ENCODE results near the gene ADAMTS12.
"Not testable (repeated sequence)": the region's sequence is repeated elsewhere in the genome, so short reads cannot be mapped to it uniquely, and the experiment has no call there.

ADAMTS12 gene, protein sequence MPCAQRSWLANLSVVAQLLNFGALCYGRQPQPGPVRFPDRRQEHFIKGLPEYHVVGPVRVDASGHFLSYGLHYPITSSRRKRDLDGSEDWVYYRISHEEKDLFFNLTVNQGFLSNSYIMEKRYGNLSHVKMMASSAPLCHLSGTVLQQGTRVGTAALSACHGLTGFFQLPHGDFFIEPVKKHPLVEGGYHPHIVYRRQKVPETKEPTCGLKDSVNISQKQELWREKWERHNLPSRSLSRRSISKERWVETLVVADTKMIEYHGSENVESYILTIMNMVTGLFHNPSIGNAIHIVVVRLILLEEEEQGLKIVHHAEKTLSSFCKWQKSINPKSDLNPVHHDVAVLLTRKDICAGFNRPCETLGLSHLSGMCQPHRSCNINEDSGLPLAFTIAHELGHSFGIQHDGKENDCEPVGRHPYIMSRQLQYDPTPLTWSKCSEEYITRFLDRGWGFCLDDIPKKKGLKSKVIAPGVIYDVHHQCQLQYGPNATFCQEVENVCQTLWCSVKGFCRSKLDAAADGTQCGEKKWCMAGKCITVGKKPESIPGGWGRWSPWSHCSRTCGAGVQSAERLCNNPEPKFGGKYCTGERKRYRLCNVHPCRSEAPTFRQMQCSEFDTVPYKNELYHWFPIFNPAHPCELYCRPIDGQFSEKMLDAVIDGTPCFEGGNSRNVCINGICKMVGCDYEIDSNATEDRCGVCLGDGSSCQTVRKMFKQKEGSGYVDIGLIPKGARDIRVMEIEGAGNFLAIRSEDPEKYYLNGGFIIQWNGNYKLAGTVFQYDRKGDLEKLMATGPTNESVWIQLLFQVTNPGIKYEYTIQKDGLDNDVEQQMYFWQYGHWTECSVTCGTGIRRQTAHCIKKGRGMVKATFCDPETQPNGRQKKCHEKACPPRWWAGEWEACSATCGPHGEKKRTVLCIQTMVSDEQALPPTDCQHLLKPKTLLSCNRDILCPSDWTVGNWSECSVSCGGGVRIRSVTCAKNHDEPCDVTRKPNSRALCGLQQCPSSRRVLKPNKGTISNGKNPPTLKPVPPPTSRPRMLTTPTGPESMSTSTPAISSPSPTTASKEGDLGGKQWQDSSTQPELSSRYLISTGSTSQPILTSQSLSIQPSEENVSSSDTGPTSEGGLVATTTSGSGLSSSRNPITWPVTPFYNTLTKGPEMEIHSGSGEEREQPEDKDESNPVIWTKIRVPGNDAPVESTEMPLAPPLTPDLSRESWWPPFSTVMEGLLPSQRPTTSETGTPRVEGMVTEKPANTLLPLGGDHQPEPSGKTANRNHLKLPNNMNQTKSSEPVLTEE (N-terminal part only)

DNA sequence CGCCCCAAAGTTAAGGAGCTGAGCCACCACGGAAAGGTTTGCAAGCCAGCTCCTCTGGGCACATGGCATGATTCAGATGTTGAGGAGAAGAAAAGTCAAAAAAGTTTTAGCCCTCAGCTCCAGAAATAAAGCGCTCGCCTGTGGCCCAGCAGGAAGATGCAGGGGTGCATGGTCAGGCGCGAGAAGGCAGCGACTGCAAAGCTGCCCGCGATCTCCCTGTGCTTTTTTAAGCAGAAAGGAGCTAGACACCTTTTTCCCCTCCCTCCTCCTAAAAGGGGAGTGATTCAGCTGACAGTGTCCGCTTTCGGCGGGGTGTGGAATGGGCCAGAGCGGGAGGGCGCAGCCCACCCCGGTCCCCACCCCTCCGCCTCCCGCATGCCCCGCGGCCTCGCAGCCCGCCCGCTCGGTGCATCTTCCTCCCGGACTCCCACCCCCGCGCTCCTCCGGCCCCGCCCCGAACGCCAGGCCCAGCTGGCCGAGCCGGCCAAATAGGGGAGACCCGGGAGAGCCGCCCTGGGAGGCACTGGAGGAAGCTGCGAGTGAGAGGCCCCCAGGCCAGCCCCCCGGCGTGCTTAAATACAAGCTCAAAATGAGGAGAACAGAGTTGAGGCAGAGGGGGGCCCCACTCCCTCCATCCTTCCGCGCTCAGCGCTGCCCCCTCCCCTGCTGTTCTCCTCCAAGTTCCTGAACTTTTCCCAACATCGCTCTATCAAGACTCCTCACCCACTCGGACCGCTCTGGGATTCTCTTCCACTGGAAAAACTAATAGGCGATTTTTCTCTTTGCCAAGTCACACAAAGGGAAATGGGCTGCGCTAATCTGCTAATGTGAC lies at the start of gene ADAMTS12:
TSS of gene ADAMTS12 (minus strand) at position 203 of the 832 bp plus-strand sequence. CDS start at position 69, 134 bp downstream.
- no peak for DNase-seq (ENCODE audit: low read depth in 2 of 2)

DNA sequence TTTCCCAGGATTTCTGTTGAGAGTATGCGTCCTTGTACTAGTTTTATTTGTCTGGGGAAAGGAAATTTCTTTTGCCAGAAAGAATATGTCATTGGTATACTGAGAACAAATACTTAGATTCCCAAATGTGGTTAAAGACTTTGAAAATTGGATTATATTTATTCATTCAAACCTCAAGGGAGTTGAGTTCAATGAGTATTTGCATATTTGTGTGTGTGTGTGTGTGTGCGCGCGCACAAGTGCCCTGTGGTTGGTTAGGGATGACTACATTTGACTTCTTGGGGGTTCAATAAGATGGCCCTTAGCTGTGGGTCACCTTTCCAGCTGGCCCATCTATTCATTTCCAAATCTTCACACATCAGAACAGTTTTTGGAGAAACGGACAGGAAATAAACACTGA lies 49.3 kb upstream of the ADAMTS12 start:
- no peak for DNase-seq (ENCODE audit: low read depth in 2 of 2)

DNA sequence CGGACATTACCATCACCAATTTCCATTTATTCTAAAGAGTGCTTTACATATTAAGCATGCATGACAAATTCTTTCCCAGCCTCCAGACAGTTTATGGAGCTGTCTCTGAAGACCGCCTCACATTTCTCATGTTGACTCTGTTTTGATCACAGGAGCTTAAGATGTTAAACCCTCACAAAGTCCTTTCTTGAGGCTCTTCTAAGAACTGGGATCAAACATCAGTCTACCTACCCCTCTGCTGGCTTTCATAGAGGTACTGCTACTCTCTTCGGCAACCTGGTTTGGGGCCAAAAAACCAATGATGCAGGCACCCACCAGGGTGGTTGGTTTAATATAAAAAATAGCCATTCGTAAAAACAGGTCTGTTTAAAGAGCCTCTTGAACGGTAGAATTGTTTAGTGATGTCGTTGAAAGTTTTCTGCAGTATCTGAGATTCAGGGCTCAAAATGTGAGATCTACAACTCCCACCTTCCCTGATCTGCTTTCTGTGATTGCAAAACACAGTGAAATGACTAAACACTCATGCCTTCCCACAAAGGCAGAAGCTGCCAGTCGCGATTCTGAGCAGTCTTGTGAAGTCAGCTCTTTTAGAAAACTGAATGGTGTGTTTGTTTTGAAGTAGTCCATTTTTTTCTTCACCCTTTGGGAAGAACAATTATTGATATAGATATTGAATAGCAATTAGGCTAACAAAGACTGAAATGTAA lies 47.9 kb upstream of the ADAMTS12 start:
- no peak for DNase-seq (ENCODE audit: low read depth in 2 of 2)

DNA sequence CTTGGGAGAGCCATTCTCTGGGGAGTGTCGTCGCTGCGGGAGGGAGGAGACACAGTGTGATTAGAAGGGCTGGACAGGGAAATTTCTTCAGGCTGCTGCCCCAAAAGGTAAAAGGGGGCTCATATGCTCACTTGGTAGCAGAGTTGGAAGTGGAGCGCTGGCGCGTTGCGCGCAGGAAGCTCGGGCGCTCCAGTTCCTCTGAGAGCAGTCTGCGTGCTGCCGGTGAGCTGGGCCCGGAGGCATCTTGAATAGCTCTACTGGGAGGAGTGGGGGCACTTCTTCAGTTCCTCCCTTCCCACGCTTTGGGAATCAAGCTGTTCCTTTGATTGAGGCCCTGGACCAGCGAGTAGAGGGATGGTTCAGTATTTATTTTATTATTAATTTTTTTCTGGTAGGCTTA lies 47.1 kb upstream of the ADAMTS12 start:
- no peak for DNase-seq (ENCODE audit: low read depth in 2 of 2)

DNA sequence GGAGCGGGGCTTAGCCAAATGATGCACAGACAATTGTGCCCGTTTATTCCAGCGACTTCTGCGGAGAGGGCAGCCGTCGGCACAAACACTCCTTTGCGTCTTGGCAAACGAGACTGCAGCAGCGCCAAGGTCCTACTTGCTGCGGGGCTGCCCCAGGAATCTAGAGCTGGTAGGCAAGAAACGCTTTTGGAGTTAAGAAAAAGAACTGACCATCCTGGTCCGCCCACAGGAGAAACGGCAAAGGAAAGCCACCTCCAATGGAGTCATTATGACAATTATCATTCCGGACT lies 46.7 kb upstream of the ADAMTS12 start:
- DNase-seq (ENCODE audit: low read depth in 2 of 2): no peak

DNA sequence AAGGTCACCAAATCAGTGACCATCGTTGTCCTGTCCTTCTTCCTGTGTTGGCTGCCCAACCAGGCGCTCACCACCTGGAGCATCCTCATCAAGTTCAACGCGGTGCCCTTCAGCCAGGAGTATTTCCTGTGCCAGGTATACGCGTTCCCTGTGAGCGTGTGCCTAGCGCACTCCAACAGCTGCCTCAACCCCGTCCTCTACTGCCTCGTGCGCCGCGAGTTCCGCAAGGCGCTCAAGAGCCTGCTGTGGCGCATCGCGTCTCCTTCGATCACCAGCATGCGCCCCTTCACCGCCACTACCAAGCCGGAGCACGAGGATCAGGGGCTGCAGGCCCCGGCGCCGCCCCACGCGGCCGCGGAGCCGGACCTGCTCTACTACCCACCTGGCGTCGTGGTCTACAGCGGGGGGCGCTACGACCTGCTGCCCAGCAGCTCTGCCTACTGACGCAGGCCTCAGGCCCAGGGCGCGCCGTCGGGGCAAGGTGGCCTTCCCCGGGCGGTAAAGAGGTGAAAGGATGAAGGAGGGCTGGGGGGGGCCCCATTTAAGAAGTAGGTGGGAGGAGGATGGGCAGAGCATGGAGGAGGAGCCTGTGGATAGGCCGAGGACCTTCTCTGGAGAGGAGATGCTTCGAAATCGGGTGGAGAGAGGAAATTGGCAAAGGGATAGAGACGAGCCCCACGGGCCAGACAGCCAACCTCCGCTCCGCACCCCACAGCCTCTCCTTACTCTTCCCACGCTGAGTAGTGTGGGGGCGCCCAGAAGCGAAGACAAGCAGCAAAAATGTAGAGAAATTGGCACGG lies 46.1 kb upstream of the ADAMTS12 start:
- no peak for DNase-seq (ENCODE audit: low read depth in 2 of 2)

DNA sequence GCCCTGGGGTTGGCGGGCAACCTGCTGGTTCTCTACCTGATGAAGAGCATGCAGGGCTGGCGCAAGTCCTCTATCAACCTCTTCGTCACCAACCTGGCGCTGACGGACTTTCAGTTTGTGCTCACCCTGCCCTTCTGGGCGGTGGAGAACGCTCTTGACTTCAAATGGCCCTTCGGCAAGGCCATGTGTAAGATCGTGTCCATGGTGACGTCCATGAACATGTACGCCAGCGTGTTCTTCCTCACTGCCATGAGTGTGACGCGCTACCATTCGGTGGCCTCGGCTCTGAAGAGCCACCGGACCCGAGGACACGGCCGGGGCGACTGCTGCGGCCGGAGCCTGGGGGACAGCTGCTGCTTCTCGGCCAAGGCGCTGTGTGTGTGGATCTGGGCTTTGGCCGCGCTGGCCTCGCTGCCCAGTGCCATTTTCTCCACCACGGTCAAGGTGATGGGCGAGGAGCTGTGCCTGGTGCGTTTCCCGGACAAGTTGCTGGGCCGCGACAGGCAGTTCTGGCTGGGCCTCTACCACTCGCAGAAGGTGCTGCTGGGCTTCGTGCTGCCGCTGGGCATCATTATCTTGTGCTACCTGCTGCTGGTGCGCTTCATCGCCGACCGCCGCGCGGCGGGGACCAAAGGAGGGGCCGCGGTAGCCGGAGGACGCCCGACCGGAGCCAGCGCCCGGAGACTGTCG lies 45.4 kb upstream of the ADAMTS12 start:
- DNase-seq (ENCODE audit: low read depth in 2 of 2): no peak

DNA sequence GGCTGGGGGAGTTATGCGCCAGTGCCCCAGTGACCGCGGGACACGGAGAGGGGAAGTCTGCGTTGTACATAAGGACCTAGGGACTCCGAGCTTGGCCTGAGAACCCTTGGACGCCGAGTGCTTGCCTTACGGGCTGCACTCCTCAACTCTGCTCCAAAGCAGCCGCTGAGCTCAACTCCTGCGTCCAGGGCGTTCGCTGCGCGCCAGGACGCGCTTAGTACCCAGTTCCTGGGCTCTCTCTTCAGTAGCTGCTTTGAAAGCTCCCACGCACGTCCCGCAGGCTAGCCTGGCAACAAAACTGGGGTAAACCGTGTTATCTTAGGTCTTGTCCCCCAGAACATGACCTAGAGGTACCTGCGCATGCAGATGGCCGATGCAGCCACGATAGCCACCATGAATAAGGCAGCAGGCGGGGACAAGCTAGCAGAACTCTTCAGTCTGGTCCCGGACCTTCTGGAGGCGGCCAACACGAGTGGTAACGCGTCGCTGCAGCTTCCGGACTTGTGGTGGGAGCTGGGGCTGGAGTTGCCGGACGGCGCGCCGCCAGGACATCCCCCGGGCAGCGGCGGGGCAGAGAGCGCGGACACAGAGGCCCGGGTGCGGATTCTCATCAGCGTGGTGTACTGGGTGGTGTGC lies 44.7 kb upstream of the ADAMTS12 start, which contains the start of gene RXFP3:
TSS of gene RXFP3 (plus strand) at position 6 of the 636 bp plus-strand sequence. CDS start at position 361, 355 bp downstream.
- DNase-seq (ENCODE audit: low read depth in 2 of 2): no peak

DNA sequence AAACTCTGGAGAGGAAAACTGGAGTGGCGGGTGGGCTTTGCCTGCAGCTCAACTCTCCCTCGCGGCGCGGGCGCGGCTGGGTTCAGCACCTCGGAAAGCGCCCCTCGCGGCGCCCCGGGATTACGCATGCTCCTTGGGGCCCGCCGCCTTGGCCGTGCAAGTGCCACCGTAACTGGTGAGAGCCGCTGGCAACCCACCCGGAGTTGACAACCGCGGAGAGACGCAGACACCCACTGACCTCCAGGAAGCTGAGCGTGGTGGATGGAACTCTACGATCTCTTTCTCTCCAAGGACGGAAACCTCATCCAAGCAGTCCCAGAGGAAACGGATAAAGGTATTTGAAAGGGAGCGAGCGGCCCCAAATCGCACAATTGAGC lies 44.2 kb upstream of the ADAMTS12 start:
- DNase-seq (ENCODE audit: low read depth in 2 of 2): no peak

DNA sequence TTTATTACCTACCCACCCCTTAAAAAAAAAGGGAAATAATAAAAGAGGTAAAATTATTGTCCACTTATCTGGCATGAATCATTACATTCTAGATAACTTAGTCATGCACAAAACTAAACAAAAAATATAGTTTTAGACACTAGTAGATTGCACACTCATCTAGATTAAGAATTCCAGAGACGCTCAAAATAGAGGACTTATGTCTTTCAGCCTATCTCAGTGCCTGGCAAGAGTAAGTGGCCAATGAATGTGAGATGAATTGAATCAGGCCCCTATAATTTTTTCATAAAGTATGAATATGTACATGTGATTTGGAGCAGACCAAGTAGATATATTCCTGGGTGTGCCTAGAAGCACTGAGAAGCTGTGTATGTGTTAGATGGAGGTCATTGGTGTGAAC lies 42.4 kb upstream of the ADAMTS12 start:
- DNase-seq (ENCODE audit: low read depth in 2 of 2): no peak

GRCh38 chr5:33933723-33934169 lies 42.0 kb upstream of the ADAMTS12 start:
- no peak for DNase-seq (ENCODE audit: low read depth in 2 of 2)

DNA sequence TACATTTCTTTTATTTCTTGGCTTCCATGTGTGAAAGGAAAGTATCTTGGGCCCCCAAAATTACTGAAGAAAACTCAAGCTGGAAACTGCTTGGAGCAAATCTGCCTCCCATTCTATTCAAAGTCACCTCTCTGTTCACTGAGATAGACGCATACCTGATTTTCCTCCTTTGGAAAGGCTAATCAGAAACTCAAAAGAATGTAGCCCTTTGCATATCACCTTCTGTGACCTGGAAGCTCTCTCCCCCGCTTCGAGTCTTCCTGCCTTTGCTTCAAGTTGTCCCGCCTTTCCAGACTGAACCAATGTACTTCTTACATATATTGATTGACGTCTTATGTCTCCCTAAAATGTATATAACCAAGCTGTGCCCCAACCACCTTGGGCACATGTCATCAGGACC lies 39.3 kb upstream of the ADAMTS12 start:
- no peak for DNase-seq (ENCODE audit: low read depth in 2 of 2)

DNA sequence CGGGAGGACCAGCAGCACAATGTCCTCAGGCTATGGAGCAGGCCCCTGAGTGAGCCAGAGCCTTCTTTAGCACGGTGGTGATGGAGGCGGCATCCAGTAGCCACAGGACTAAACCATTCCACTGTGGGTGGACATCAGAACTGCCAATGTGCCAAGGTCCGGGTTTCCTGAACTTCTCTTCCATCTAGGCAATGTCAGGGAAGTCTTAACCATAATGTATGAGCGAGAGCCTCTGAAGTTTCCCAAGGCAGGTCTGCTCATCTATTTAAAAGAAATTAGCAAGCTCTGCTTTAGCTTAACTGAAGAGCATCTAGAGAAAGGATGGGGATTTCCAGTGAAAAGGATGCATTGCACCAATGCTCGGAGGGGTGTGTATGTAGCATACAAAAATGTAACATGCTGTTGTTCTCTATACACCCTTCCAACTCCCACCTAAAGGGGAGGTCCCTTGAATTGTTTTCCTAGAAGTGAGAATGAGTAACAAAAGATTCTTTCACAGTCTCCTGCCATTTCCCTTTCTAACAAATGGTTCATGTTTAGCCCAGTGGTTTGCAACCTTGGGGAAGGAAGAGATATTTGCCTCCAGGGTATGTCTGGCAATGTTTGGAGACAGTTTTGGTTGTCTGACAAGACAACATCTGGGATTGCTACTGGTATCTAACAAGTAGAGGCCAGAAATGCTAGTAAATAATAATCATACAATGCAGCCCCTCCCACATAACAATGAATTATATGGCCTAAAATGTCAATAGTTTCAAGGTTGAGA lies 38.3 kb upstream of the ADAMTS12 start:
- DNase-seq (ENCODE audit: low read depth in 2 of 2): no peak

- no peak for DNase-seq (ENCODE audit: low read depth in 2 of 2)
These were observed 36.5 kb upstream of the ADAMTS12 start for GRCh38 chr5:33928283-33928682.

GRCh38 chr5:33927685-33928084 lies 35.9 kb upstream of the ADAMTS12 start:
- no peak for DNase-seq (ENCODE audit: low read depth in 2 of 2)

GRCh38 chr5:33925278-33925677 lies 33.5 kb upstream of the ADAMTS12 start:
- no peak for DNase-seq (ENCODE audit: low read depth in 2 of 2)

DNA sequence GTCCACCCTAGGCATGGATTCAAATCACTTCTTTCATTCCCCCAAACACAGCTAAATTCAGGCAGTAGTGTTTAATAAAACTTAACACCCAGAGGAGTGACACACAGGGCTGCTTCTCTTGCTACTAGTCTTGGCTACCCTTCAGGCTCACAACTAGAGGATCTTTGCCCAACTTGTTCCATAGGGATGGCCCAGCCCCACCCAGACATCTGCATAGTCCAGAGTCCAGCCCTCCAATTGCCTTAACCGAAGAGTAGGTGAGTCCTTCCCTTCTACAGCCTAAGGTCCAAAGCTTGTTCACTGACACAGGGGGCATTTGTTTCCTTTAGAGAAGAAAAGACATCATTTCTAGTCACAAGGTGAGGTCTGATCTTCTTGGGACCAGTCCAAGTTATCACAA lies 29.2 kb upstream of the ADAMTS12 start:
- no peak for DNase-seq (ENCODE audit: low read depth in 2 of 2)

DNA sequence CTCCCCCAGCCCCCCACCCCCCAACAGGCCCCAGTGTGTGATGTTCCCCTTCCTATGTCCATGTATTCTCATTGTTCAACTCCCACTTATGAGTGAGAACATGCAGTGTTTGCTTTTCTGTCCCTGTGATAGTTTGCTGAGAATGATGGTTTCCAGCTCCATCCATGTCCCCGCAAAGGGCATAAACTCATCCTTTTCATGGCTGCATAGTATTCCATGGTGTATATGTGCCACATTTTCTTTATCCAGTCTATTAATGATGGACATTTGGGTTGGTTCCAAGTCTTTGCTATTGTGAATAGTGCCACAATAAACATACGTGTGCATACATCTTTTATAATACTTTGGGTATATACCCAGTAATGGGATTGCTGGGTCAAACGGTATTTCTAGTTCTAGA lies 23.1 kb upstream of the ADAMTS12 start:
- DNase-seq (ENCODE audit: low read depth in 2 of 2): not testable (repeated sequence)
